Loucy (cell line): ENCODE measurements around the gene SLC25A26.

ENCODE experiments used
- EZH2phosphoT487 ChIP-seq: fragments of 200-600 bp; IDR thresholded peaks from 2 replicates; pipeline ENCODE4 v1.6.1; 2018; ENCODE audit warnings: antibody characterized with exemption, mild to moderate bottlenecking, moderate library complexity, borderline replicate concordance
- TF ChIP-seq, protein P1 (sequence below): fragments of 200-600 bp; sonication (generic); conservative IDR thresholded peaks from 2 replicates; pipeline ENCODE4 v1.5.1; 2014; ENCODE audit warnings: mild to moderate bottlenecking, antibody characterized with exemption, low read length

DNA sequence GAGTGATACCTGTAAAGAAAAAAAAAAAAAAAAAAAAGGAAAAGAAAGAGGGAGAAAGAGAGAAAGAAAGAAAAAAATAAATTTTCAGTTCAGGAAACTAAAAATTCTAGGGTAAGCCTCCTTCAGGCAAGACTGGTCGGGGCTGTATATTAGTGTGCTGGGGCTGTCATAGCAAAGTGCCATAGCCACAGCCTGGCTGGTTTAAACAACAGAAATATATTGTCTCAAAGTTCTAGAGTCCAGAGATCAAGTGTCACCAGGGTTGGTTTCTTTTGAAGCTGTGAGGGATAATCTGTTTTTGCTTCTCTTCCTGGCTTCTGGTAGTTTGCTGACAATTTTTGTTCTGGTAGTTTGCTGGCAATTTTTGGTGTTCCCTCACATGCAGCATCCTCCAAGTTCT lies 48.4 kb upstream of the SLC25A26 start:
- TF ChIP-seq, protein P1, sequence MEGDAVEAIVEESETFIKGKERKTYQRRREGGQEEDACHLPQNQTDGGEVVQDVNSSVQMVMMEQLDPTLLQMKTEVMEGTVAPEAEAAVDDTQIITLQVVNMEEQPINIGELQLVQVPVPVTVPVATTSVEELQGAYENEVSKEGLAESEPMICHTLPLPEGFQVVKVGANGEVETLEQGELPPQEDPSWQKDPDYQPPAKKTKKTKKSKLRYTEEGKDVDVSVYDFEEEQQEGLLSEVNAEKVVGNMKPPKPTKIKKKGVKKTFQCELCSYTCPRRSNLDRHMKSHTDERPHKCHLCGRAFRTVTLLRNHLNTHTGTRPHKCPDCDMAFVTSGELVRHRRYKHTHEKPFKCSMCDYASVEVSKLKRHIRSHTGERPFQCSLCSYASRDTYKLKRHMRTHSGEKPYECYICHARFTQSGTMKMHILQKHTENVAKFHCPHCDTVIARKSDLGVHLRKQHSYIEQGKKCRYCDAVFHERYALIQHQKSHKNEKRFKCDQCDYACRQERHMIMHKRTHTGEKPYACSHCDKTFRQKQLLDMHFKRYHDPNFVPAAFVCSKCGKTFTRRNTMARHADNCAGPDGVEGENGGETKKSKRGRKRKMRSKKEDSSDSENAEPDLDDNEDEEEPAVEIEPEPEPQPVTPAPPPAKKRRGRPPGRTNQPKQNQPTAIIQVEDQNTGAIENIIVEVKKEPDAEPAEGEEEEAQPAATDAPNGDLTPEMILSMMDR = no peak
- TF ChIP-seq EZH2phosphoT487 = no peak
